Neutrophil (primary cell): ENCODE data around the gene LDLRAD3.

ENCODE experiments used
- H3K27ac ChIP-seq: fragments of 200-600 bp; sonication (generic); 2 replicates; pipeline ENCODE4 v1.5.1; 2016; ENCODE audit warnings: mild to moderate bottlenecking, moderate library complexity
- H3K27me3 ChIP-seq: fragments of 200-600 bp; sonication (generic); 2 replicates; pipeline ENCODE4 v1.6.0; 2016; ENCODE audit warnings: mild to moderate bottlenecking
- H3K36me3 ChIP-seq: fragments of 200-600 bp; sonication (generic); 2 replicates; pipeline ENCODE4 v1.5.1; 2017
- H3K4me1 ChIP-seq, 2 experiments: fragments of 200-600 bp in 1 of 2; sonication (generic) in 1 of 2; 1 replicate in 1 of 2; 2 replicates in 1 of 2; pipeline versions ENCODE4 v1.5.1 to v1.6.1; 2013 to 2016; ENCODE audit warnings: low read depth in 1 of 2, low read length in 1 of 2, mild to moderate bottlenecking in 1 of 2, moderate library complexity in 1 of 2; ENCODE audit not compliant: control insufficient read depth in 1 of 2, insufficient read depth in 1 of 2
- H3K4me3 ChIP-seq, 2 experiments: fragments of 200-600 bp in 1 of 2; sonication (generic) in 1 of 2; 1 replicate in 1 of 2; 2 replicates in 1 of 2; pipeline ENCODE4 v1.5.1; 2013 to 2016; ENCODE audit warnings: low read depth in 1 of 2, low read length in 1 of 2, mild to moderate bottlenecking in 1 of 2, moderate library complexity in 1 of 2
- H3K9me3 ChIP-seq: fragments of 200-600 bp; sonication (generic); 2 replicates; pipeline ENCODE4 v1.5.1; 2016
- TF ChIP-seq, protein P1 (sequence below): fragments of 200-600 bp; sonication (generic); IDR thresholded peaks from 2 replicates; pipeline ENCODE4 v1.5.1; 2016; ENCODE audit warnings: antibody characterized with exemption

Gene LDLRAD3

GRCh38 chr11:35994421-35994820, 50.6 kb downstream of the LDLRAD3 start:
- H3K9me3 ChIP-seq, result no peaks in the 10 kb centered on the region
- no peaks in the 10 kb centered on the region for H3K36me3 ChIP-seq
- H3K27ac ChIP-seq, result no peak overlapping the region
- TF ChIP-seq, protein P1, sequence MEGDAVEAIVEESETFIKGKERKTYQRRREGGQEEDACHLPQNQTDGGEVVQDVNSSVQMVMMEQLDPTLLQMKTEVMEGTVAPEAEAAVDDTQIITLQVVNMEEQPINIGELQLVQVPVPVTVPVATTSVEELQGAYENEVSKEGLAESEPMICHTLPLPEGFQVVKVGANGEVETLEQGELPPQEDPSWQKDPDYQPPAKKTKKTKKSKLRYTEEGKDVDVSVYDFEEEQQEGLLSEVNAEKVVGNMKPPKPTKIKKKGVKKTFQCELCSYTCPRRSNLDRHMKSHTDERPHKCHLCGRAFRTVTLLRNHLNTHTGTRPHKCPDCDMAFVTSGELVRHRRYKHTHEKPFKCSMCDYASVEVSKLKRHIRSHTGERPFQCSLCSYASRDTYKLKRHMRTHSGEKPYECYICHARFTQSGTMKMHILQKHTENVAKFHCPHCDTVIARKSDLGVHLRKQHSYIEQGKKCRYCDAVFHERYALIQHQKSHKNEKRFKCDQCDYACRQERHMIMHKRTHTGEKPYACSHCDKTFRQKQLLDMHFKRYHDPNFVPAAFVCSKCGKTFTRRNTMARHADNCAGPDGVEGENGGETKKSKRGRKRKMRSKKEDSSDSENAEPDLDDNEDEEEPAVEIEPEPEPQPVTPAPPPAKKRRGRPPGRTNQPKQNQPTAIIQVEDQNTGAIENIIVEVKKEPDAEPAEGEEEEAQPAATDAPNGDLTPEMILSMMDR, result no peak
- no peak overlapping the region for H3K4me3 ChIP-seq
- H3K27me3 ChIP-seq, result no peaks in the 10 kb centered on the region
- H3K4me1 ChIP-seq, result peaks cover 0 to 3% of the 10 kb centered on the region in 2 experiments

- Histone ChIP-seq H3K9me3 (no peaks in the 10 kb centered on the region), H3K4me3 (no peak overlapping the region), H3K36me3 (no peaks in the 10 kb centered on the region), H3K27ac (no peak overlapping the region), H3K27me3 (no peaks in the 10 kb centered on the region), H3K4me1 (peaks cover 0 to 3% of the 10 kb centered on the region in 2 experiments)
- TF ChIP-seq, protein P1, result no peak
Observed at GRCh38 chr11:35995681-35996271, 51.9 kb downstream of the LDLRAD3 start.

DNA sequence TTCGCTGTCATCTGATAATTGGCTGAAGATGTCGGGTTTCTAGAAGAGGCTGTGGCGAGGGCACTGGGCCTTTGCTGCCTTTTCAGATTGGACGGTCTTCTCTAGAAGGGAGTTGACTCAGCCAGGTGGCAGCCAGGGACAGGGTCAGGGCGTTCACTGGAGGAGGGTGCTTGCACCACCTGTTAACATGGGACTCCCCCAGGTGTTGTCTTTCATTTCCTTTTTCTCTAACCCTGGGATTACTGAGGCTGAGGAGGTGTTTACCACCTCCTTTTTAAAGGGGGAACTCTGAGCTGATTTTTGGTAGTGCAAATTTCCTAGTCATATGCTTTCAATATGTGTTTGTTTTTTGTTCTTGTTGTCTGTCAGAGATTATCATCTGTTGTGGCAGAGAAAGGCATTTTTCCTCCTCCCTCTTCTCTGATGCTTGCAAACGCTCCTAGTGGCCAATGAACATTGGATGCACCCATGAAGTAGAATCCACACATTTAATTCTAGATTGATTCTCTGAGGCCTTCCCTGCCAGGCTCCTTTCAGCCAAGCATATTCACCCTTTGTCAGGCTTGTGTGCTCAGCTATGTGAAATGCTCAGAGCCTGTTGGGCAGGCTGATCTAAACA, 54.1 kb downstream of the LDLRAD3 start:
- no peaks in the 10 kb centered on the region for H3K9me3 ChIP-seq
- H3K36me3 ChIP-seq, result no peaks in the 10 kb centered on the region
- TF ChIP-seq, protein P1, result no peak
- H3K27me3 ChIP-seq, result no peaks in the 10 kb centered on the region
- no peak overlapping the region for H3K4me3 ChIP-seq
- no peak overlapping the region for H3K27ac ChIP-seq
- no peaks in the 10 kb centered on the region for H3K4me1 ChIP-seq

GRCh38 chr11:35998634-35999033, 54.8 kb downstream of the LDLRAD3 start:
- Histone ChIP-seq H3K4me1 (no peaks in the 10 kb centered on the region), H3K27me3 (no peaks in the 10 kb centered on the region)

GRCh38 chr11:36000616-36001190, 56.8 kb downstream of the LDLRAD3 start:
- Histone ChIP-seq H3K36me3 (no peaks in the 10 kb centered on the region), H3K4me1 (no peaks in the 10 kb centered on the region), H3K27me3 (no peaks in the 10 kb centered on the region), H3K4me3 (no peak overlapping the region), H3K9me3 (no peaks in the 10 kb centered on the region), H3K27ac (no peak overlapping the region)
- TF ChIP-seq, protein P1, result no peak

More at GRCh38 chr11:35998634-35999033, 54.8 kb downstream of the LDLRAD3 start:
- no peaks in the 10 kb centered on the region for H3K9me3 ChIP-seq
- no peaks in the 10 kb centered on the region for H3K36me3 ChIP-seq
- no peak overlapping the region for H3K27ac ChIP-seq
- H3K4me3 ChIP-seq, result no peak overlapping the region
- TF ChIP-seq, protein P1, result no peak
